ENCODE results near the gene EPX. TPM values are rescaled to one million over a fixed set of nuclear protein-coding genes. Genes with fewer than 3 reads are reported as not detected.

The EPX gene
- total RNA-seq, 2 experiments from 2014 or later = not detected

GRCh38 chr17:58219007-58219788 is 26.7 kb downstream of the EPX start, which contains the start of gene MKS1:
TSS of gene MKS1 (minus strand) at chr17:58219255. CDS start at chr17:58219230, 25 bp downstream.
- ChIA-PET CTCF (interaction anchor here (0.9 to 2.2 kb wide), 5 partner anchors 9 to 96 kb away, joined by 3 to 8 read pairs (median 4); no protein-coding TSS in a partner anchor), POLR2A (interaction anchor here (0.6 to 1.4 kb wide), 3 partner anchors 17 to 62 kb away, joined by 3 to 4 read pairs (median 3); no protein-coding TSS in a partner anchor)

GRCh38 chr17:58219789-58220183 is 27.3 kb downstream of the EPX start:
- ChIA-PET POLR2A (interaction anchor here (0.6 to 0.7 kb wide), 2 partner anchors 17 to 62 kb away, joined by 3 to 4 read pairs; no protein-coding TSS in a partner anchor), CTCF (interaction anchor here (0.9 to 2.2 kb wide), 5 partner anchors 9 to 96 kb away, joined by 3 to 8 read pairs (median 4); no protein-coding TSS in a partner anchor)

GRCh38 chr17:58224315-58224714 is 31.8 kb downstream of the EPX start:
- POLR2A ChIA-PET = no interaction called here
- CTCF ChIA-PET = no interaction called here

- ChIA-PET POLR2A (no interaction called here), CTCF (interaction anchor here (1.8 to 2.1 kb wide), 2 partner anchors 8 to 22 kb away, joined by 5 to 8 read pairs; partner anchors contain the start of gene MKS1)
Measured at GRCh38 chr17:58227733-58228132, 35.2 kb downstream of the EPX start.

GRCh38 chr17:58228679-58229078 is 36.2 kb downstream of the EPX start:
- POLR2A ChIA-PET = no interaction called here
- CTCF ChIA-PET = interaction anchor here (1.8 to 2.1 kb wide), 2 partner anchors 9 to 21 kb away, joined by 5 to 8 read pairs; partner anchors contain the start of gene MKS1

GRCh38 chr17:58229384-58229783 is 36.9 kb downstream of the EPX start:
- POLR2A ChIA-PET = interaction anchor here (0.7 kb wide), 1 partner anchor 379 kb away, joined by 3 read pairs; the partner anchor contains the start of gene MRPS23
- CTCF ChIA-PET = interaction anchor here (0.7 to 2.1 kb wide), 3 partner anchors 10 to 219 kb away, joined by 3 to 8 read pairs (median 5); partner anchors contain the start of gene MKS1

GRCh38 chr17:58229881-58230280 is 37.4 kb downstream of the EPX start:
- ChIA-PET CTCF (interaction anchor here (0.7 to 2.1 kb wide), 2 partner anchors 20 to 220 kb away, joined by 3 to 5 read pairs; no protein-coding TSS in a partner anchor), POLR2A (interaction anchor here (0.7 kb wide), 1 partner anchor 380 kb away, joined by 3 read pairs; the partner anchor contains the start of gene MRPS23)

- POLR2A ChIA-PET = no interaction called here
Measured at GRCh38 chr17:58231641-58232040, 39.1 kb downstream of the EPX start.

GRCh38 chr17:58232707-58233156 is 40.2 kb downstream of the EPX start:
- ChIA-PET POLR2A (no interaction called here), CTCF (interaction anchor here (2.3 kb wide), 1 partner anchor 17 kb away, joined by 6 read pairs; no protein-coding TSS in a partner anchor)

More at GRCh38 chr17:58231641-58232040, 39.1 kb downstream of the EPX start:
- CTCF ChIA-PET = interaction anchor here (1.1 to 2.3 kb wide), 3 partner anchors 18 to 72 kb away, joined by 3 to 6 read pairs (median 3); no protein-coding TSS in a partner anchor

- ChIA-PET POLR2A (no interaction called here), CTCF (interaction anchor here (2.3 kb wide), 1 partner anchor 16 kb away, joined by 6 read pairs; no protein-coding TSS in a partner anchor)
Measured at GRCh38 chr17:58233543-58233942, 41.0 kb downstream of the EPX start.

- CTCF ChIA-PET = interaction anchor here (0.9 kb wide), 1 partner anchor 15 kb away, joined by 3 read pairs; no protein-coding TSS in a partner anchor
Measured at GRCh38 chr17:58234512-58234911, 42.0 kb downstream of the EPX start.

GRCh38 chr17:58235821-58236220 is 43.3 kb downstream of the EPX start:
- CTCF ChIA-PET = no interaction called here
- POLR2A ChIA-PET = no interaction called here

More at GRCh38 chr17:58234512-58234911, 42.0 kb downstream of the EPX start:
- POLR2A ChIA-PET = no interaction called here

GRCh38 chr17:58236394-58236793 is 43.9 kb downstream of the EPX start:
- ChIA-PET POLR2A (interaction anchor here (0.6 kb wide), 1 partner anchor 17 kb away, joined by 3 read pairs; the partner anchor contains the start of gene MKS1), CTCF (interaction anchor here (1.2 kb wide), 1 partner anchor 13 kb away, joined by 3 read pairs; no protein-coding TSS in a partner anchor)

- POLR2A ChIA-PET = no interaction called here
- CTCF ChIA-PET = no interaction called here
Measured at GRCh38 chr17:58238147-58238634, 45.7 kb downstream of the EPX start, which contains the start of gene LPO. TSS of gene LPO (plus strand) at chr17:58238584. CDS start at chr17:58242980, 4,396 bp downstream.

- CTCF ChIA-PET = no interaction called here
- POLR2A ChIA-PET = no interaction called here
Measured at GRCh38 chr17:58239987-58240386, 47.5 kb downstream of the EPX start.

- ChIA-PET CTCF (no interaction called here), POLR2A (no interaction called here)
Measured at GRCh38 chr17:58242171-58242784, 49.8 kb downstream of the EPX start.

GRCh38 chr17:58244963-58245362 is 52.4 kb downstream of the EPX start:
- POLR2A ChIA-PET = no interaction called here
- CTCF ChIA-PET = no interaction called here

- CTCF ChIA-PET = no interaction called here
- POLR2A ChIA-PET = no interaction called here
Measured at GRCh38 chr17:58245428-58246103, 53.0 kb downstream of the EPX start.
